Measurements from ENCODE around the gene SPACA7.
"Not testable (repeated sequence)": the region's sequence is repeated elsewhere in the genome, so short reads cannot be mapped to it uniquely, and the experiment has no call there.

SPACA7 gene

DNA sequence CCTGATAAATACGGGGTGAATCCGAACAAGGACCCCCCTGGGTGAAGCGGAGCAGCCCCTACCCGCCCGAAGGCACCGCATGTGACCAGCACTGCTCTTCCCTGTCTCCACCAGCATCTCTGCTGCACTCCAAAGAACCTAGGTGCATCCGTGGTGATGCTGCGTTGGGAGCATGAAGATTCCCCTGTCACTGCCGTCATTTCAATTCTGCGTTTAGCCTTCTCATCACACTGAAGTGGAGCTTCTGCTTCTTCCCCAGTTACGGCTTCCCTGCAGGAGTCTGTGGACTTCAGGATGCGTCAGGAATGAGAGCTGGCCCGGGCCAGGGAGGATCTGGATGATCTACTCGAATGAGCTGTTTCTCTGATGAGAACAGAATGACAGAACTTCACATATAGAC lies 47.9 kb downstream of the SPACA7 start:
- no peak for DNase-seq (ENCODE audit: low read depth in 1 of 2, low spot score in 1 of 2)
- no peak overlapping the region for H3K4me3 ChIP-seq (replicated peaks; ENCODE audit: insufficient read depth, low read length)
- TF ChIP-seq POLR2AphosphoS5 (IDR thresholded peaks at IDR 0.05; ENCODE audit: low read depth) (no peak), SPI1 (IDR thresholded peaks at IDR 0.05; ENCODE audit: borderline replicate concordance, low read depth) (no peak), REST (IDR thresholded peaks at IDR 0.05; ENCODE audit: insufficient replicate concordance, low read depth) (no peak), GABPA (IDR thresholded peaks at IDR 0.05; ENCODE audit: low read depth) (no peak)
- TF ChIP-seq, protein P1, sequence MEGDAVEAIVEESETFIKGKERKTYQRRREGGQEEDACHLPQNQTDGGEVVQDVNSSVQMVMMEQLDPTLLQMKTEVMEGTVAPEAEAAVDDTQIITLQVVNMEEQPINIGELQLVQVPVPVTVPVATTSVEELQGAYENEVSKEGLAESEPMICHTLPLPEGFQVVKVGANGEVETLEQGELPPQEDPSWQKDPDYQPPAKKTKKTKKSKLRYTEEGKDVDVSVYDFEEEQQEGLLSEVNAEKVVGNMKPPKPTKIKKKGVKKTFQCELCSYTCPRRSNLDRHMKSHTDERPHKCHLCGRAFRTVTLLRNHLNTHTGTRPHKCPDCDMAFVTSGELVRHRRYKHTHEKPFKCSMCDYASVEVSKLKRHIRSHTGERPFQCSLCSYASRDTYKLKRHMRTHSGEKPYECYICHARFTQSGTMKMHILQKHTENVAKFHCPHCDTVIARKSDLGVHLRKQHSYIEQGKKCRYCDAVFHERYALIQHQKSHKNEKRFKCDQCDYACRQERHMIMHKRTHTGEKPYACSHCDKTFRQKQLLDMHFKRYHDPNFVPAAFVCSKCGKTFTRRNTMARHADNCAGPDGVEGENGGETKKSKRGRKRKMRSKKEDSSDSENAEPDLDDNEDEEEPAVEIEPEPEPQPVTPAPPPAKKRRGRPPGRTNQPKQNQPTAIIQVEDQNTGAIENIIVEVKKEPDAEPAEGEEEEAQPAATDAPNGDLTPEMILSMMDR (IDR thresholded peaks at IDR 0.05; ENCODE audit: insufficient read depth, low read length), result no peak
- no peaks in the 10 kb centered on the region for H3K27me3 ChIP-seq (ENCODE audit: insufficient read depth, poor library complexity, severe bottlenecking)
- H3K27ac ChIP-seq (replicated peaks), result no peak overlapping the region

DNA sequence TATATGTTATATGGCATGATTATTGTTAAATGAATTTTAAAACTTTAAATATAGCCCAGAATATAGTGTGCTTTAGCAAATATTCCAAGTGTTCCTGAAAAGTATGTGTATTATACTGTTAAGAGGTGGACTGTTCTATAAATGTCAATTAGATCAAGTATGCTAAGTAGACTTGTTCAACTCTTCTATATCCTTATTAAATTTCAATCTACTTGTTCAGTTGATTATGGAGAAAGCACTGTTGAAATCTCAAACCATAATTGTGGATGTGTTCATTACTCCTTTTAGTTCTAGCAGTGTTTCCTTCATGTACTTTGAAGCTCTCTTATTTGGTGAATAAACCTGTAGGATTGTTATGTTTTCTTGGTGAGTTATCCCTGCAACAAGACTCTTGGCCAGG lies 52.5 kb downstream of the SPACA7 start:
- no peak for DNase-seq (ENCODE audit: low read depth in 1 of 2, low spot score in 1 of 2)
- no peak for TF ChIP-seq REST (IDR thresholded peaks at IDR 0.05; ENCODE audit: insufficient replicate concordance, low read depth)
- no peak for TF ChIP-seq SPI1 (IDR thresholded peaks at IDR 0.05; ENCODE audit: borderline replicate concordance, low read depth)
- TF ChIP-seq POLR2AphosphoS5 (IDR thresholded peaks at IDR 0.05; ENCODE audit: low read depth), result no peak
- no peak for TF ChIP-seq GABPA (IDR thresholded peaks at IDR 0.05; ENCODE audit: low read depth)
- TF ChIP-seq, protein P1 (IDR thresholded peaks at IDR 0.05; ENCODE audit: insufficient read depth, low read length), result no peak
- H3K4me3 ChIP-seq (replicated peaks; ENCODE audit: insufficient read depth, low read length), result no peak overlapping the region

DNA sequence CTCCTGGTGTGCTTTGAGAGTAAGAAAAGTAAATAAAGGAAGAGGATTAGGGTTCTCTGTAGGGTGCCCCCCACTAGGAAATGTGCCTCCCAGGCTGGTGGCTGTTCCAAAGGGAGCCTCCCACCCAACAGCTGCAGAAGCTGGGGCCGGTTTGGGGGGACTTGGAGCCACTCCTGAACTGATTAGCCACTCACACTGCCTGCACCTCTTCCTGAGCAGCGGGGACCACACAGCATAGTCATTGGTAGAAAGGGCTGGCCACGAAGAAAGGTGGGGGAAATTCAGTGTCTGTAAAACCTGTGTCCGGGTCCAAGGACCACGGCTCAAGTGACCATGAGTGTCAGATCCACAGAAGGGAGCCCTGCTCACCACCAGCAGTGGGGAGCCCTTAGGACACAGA lies 55.6 kb downstream of the SPACA7 start:
- Histone ChIP-seq H3K27me3 (ENCODE audit: insufficient read depth, poor library complexity, severe bottlenecking) (no peaks in the 10 kb centered on the region), H3K27ac (replicated peaks) (no peak overlapping the region), H3K4me3 (replicated peaks; ENCODE audit: insufficient read depth, low read length) (no peak overlapping the region)
- peak in 1 of 2 experiments; percentile 0 for DNase-seq (ENCODE audit: low read depth in 1 of 2, low spot score in 1 of 2)
- no peak for TF ChIP-seq REST (IDR thresholded peaks at IDR 0.05; ENCODE audit: insufficient replicate concordance, low read depth)
- TF ChIP-seq SPI1 (IDR thresholded peaks at IDR 0.05; ENCODE audit: borderline replicate concordance, low read depth), result no peak
- TF ChIP-seq GABPA (IDR thresholded peaks at IDR 0.05; ENCODE audit: low read depth), result no peak
- TF ChIP-seq, protein P1 (IDR thresholded peaks at IDR 0.05; ENCODE audit: insufficient read depth, low read length), result no peak
- no peak for TF ChIP-seq POLR2AphosphoS5 (IDR thresholded peaks at IDR 0.05; ENCODE audit: low read depth)

More for the DNA sequence above, 52.5 kb downstream of the SPACA7 start:
- Histone ChIP-seq H3K27me3 (ENCODE audit: insufficient read depth, poor library complexity, severe bottlenecking) (no peaks in the 10 kb centered on the region), H3K27ac (replicated peaks) (no peak overlapping the region)

DNA sequence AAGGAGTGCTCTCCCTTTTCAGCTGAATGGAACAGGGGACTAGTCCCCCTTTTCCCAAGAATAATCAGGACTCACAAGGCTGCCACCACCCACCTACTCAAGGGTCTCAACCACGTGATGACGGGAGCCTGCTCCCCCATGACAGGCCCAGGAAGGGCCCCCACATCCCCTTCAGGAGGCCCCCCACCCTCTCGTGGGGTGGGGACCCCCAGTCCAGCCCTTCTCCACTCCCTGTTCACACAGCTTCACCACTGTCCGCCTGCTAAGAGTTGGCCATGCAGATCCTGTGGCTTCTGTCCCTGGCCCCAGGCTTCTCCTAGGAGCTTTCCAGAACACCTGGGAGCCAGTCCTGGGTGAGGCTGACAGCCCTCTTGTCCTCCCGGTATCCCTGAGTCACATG lies 56.6 kb downstream of the SPACA7 start:
- H3K27me3 ChIP-seq (ENCODE audit: insufficient read depth, poor library complexity, severe bottlenecking); H3K27ac ChIP-seq (replicated peaks); H3K4me3 ChIP-seq (replicated peaks; ENCODE audit: insufficient read depth, low read length): not testable (repeated sequence)
- DNase-seq (ENCODE audit: low read depth in 1 of 2, low spot score in 1 of 2), result peak in 1 of 2 experiments; percentile 0

GRCh38 chr13:112433517-112433916 lies 57.4 kb downstream of the SPACA7 start:
- not testable (repeated sequence) for H3K27ac ChIP-seq (replicated peaks); H3K4me3 ChIP-seq (replicated peaks; ENCODE audit: insufficient read depth, low read length); H3K27me3 ChIP-seq (ENCODE audit: insufficient read depth, poor library complexity, severe bottlenecking)
- peak in 1 of 2 experiments; percentile 0 for DNase-seq (ENCODE audit: low read depth in 1 of 2, low spot score in 1 of 2)

Measured in HL-60 (cell line).